Tibial nerve (tissue), 4 donors: Measurements from ENCODE around the gene ISL2.

Experiments used
- EP300 ChIP-seq, 2 donors: sonication (generic); formaldehyde crosslinking; IDR thresholded peaks; one replicate each; pipeline ENCODE4 v1.6.1; 2017; ENCODE audit warnings: antibody characterized with exemption in 2 of 2, mild to moderate bottlenecking in 1 of 2
- POLR2A ChIP-seq, 2 donors: fragments of 450-650 bp; IDR thresholded peaks; one replicate each; pipeline ENCODE4 v1.6.1; 2017; ENCODE audit warnings: antibody characterized with exemption in 2 of 2, mild to moderate bottlenecking in 2 of 2, moderate library complexity in 2 of 2
- TF ChIP-seq, protein P1 (sequence below), 5 experiments: fragments of 200-600 bp in 3 of 5; fragments of 450-650 bp in 2 of 5; sonication (generic) in 3 of 5; IDR thresholded peaks; one replicate each; pipeline ENCODE4 v1.5.1; 2016 to 2019; ENCODE audit warnings: antibody characterized with exemption in 5 of 5, mild to moderate bottlenecking in 3 of 5, moderate library complexity in 2 of 5

DNA sequence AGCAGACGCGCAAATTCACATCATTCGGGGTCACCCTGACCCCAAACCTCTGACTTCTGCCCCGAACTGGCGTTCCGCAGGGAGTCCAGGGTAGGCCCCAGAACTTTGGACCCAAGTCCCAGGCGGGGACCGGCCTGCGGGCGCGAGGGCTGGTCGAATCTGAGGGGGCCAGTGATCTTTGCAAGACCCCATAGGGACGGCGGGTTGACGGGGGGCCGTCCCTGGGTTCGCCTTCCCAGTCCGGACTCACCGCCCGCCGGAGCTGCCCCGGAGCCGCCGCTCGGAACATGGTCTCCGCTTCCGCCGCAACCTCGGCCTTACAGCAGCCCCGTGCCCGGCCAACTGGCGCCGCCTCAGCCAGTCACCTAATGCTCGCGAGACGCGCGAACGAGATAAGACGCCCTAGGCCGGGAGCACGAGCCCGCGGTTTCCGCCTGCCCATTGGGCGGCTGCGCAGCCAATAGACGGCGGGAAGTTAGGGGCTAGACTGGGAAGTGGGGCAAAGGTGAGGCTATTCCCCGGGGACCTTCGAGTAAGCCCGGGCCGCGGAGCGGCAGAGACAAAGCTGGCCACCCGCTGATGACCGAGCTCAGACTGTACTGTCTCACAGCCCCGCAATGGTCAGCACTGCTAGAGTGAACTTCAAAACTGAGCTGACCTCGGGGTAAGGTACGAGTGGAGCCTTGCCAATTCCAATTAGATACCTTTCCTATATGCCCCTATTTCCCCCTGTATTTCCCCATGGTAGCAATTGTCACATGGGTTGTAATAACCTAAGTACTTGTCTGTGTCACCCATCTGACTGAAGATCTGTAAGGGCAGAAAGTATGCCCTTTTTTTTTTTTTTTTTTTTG lies 25.2 kb upstream of the ISL2 start, which contains the start of gene ETFA:
- TF ChIP-seq, protein P1, sequence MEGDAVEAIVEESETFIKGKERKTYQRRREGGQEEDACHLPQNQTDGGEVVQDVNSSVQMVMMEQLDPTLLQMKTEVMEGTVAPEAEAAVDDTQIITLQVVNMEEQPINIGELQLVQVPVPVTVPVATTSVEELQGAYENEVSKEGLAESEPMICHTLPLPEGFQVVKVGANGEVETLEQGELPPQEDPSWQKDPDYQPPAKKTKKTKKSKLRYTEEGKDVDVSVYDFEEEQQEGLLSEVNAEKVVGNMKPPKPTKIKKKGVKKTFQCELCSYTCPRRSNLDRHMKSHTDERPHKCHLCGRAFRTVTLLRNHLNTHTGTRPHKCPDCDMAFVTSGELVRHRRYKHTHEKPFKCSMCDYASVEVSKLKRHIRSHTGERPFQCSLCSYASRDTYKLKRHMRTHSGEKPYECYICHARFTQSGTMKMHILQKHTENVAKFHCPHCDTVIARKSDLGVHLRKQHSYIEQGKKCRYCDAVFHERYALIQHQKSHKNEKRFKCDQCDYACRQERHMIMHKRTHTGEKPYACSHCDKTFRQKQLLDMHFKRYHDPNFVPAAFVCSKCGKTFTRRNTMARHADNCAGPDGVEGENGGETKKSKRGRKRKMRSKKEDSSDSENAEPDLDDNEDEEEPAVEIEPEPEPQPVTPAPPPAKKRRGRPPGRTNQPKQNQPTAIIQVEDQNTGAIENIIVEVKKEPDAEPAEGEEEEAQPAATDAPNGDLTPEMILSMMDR (IDR thresholded peaks at IDR 0.05): no peak
- TF ChIP-seq POLR2A (IDR thresholded peaks at IDR 0.05) (peak; percentile 71 to 89), EP300 (IDR thresholded peaks at IDR 0.05) (peak in 1 of 2 donors; percentile 92)
